ENCODE results near the gene TTC27. TPM values are rescaled to one million over a fixed set of nuclear protein-coding genes. Genes with fewer than 3 reads are reported as not detected.

The TTC27 gene
- polyA plus RNA-seq, 1 donor (not counting 4 experiments of a cell fraction or from before 2014, with no cell fraction given): 28.7 TPM

GRCh38 chr2:32847734-32848133, 219.9 kb downstream of the TTC27 start:
- Histone ChIP-seq H3K9me1 (ENCODE audit: control insufficient read depth, extremely low read depth, insufficient read depth, low read length) (no peaks in the 10 kb centered on the region), H3K79me2 (ENCODE audit: control insufficient read depth, insufficient read depth, low read length) (no peaks in the 10 kb centered on the region), H3K4me3 (ENCODE audit: control insufficient read depth in 2 of 3, extremely low read depth in 1 of 3, insufficient read depth in 2 of 3, low read depth in 1 of 3, low read length in 3 of 3) (no peak overlapping the region), H3K27ac (ENCODE audit: control insufficient read depth, insufficient read depth, low read length) (no peak overlapping the region), H2AFZ (ENCODE audit: control insufficient read depth, low read length) (no peak overlapping the region), H3K9me3 (ENCODE audit: control insufficient read depth, low read depth, low read length) (no peaks in the 10 kb centered on the region), H3K9ac (ENCODE audit: control insufficient read depth, extremely low read depth, insufficient read depth, low read length) (no peak overlapping the region), H3K36me3 (ENCODE audit: control insufficient read depth in 2 of 2, extremely low read depth in 1 of 2, insufficient read depth in 2 of 2, low read length in 2 of 2) (no peaks in the 10 kb centered on the region), H4K20me1 (ENCODE audit: control insufficient read depth, extremely low read depth, insufficient read depth, low read length) (no peaks in the 10 kb centered on the region), H3K4me2 (ENCODE audit: control insufficient read depth, extremely low read depth, insufficient read depth, low read depth, low read length) (no peak overlapping the region), H3K4me1 (ENCODE audit: control insufficient read depth, extremely low read depth, insufficient read depth, low read length) (no peaks in the 10 kb centered on the region), H3K27me3 (ENCODE audit: control insufficient read depth, extremely low read depth, insufficient read depth, low read length) (peaks cover 3% of the 10 kb centered on the region)
- no peak for FAIRE-seq
- dilution Hi-C loops (cut with MboI; ENCODE audit: extremely low pct_ligation_motif_present, low sequenced_read_pairs): no loop called here
- no peak for TF ChIP-seq CTCF (optimal IDR thresholded peaks at IDR 0.05 in 1 of 3, IDR thresholded peaks at IDR 0.05 in 1 of 3, conservative IDR thresholded peaks at IDR 0.05 in 1 of 3; ENCODE audit: extremely low read depth in 1 of 3, insufficient read depth in 2 of 3, low read length in 3 of 3)
- TF ChIP-seq EZH2 (IDR thresholded peaks at IDR 0.05; ENCODE audit: low read length): no peak
- DNase-seq (ENCODE audit: low read depth, low spot score): no peak

- FAIRE-seq (no peak), DNase-seq (ENCODE audit: low read depth, low spot score) (no peak)
- H3K79me2 ChIP-seq (ENCODE audit: control insufficient read depth, insufficient read depth, low read length): no peaks in the 10 kb centered on the region
- H2AFZ ChIP-seq (ENCODE audit: control insufficient read depth, low read length): no peak overlapping the region
- no peaks in the 10 kb centered on the region for H4K20me1 ChIP-seq (ENCODE audit: control insufficient read depth, extremely low read depth, insufficient read depth, low read length)
- peaks cover under 1% of the 10 kb centered on the region for H3K4me1 ChIP-seq (ENCODE audit: control insufficient read depth, extremely low read depth, insufficient read depth, low read length)
- no peak overlapping the region for H3K4me2 ChIP-seq (ENCODE audit: control insufficient read depth, extremely low read depth, insufficient read depth, low read depth, low read length)
- H3K36me3 ChIP-seq (ENCODE audit: control insufficient read depth in 2 of 2, extremely low read depth in 1 of 2, insufficient read depth in 2 of 2, low read length in 2 of 2): no peaks in the 10 kb centered on the region
- H3K9ac ChIP-seq (ENCODE audit: control insufficient read depth, extremely low read depth, insufficient read depth, low read length): no peak overlapping the region
- dilution Hi-C loops (cut with MboI; ENCODE audit: extremely low pct_ligation_motif_present, low sequenced_read_pairs): no loop called here
- H3K4me3 ChIP-seq (ENCODE audit: control insufficient read depth in 2 of 3, extremely low read depth in 1 of 3, insufficient read depth in 2 of 3, low read depth in 1 of 3, low read length in 3 of 3): no peak overlapping the region
- no peaks in the 10 kb centered on the region for H3K9me1 ChIP-seq (ENCODE audit: control insufficient read depth, extremely low read depth, insufficient read depth, low read length)
- TF ChIP-seq EZH2 (IDR thresholded peaks at IDR 0.05; ENCODE audit: low read length) (no peak), CTCF (optimal IDR thresholded peaks at IDR 0.05 in 1 of 3, IDR thresholded peaks at IDR 0.05 in 1 of 3, conservative IDR thresholded peaks at IDR 0.05 in 1 of 3; ENCODE audit: extremely low read depth in 1 of 3, insufficient read depth in 2 of 3, low read length in 3 of 3) (no peak)
- peaks cover 3% of the 10 kb centered on the region for H3K27me3 ChIP-seq (ENCODE audit: control insufficient read depth, extremely low read depth, insufficient read depth, low read length)
- no peak overlapping the region for H3K27ac ChIP-seq (ENCODE audit: control insufficient read depth, insufficient read depth, low read length)
- H3K9me3 ChIP-seq (ENCODE audit: control insufficient read depth, low read depth, low read length): no peaks in the 10 kb centered on the region
These were observed 221.8 kb downstream of the TTC27 start for GRCh38 chr2:32849456-32850194.

Data from keratinocyte (primary cell).